ENCODE results near the gene CPT1B.
"Not testable (repeated sequence)": the region's sequence is repeated elsewhere in the genome, so short reads cannot be mapped to it uniquely, and the experiment has no call there.

The CPT1B gene

DNA sequence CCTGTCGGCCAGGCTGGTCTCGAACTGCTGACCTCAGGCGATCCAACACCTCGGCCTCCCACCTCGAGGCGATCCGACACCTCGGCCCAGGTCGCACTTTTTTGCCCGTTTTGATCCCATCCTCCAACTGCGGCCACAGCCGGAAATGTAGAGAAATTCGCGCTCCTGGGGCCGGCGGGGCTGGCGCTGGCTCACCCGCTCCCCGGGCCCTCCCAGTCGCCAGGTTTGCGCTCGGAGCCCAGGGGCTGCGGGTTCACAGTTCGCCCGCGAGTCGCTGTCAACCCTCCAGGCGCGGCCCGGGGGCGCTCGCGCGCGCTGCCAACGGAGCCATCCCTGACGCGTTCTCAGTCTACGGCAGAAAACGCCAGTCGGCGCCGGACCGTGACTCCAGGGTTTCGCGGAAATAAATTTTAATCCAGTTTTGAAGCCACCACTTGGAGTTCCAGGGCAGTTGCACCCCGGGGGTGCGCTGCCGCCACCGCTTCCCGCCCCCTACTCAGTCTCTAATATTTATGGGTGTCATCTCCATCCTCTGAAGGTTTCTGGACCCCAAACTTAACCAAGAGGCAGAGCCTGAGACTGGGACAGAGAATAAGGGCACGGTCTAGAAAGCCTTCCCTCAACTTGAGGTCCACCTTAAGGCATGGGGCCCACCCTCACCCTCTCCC lies 34.0 kb downstream of the CPT1B start:
- DNase-seq = peak; percentile 82

DNA sequence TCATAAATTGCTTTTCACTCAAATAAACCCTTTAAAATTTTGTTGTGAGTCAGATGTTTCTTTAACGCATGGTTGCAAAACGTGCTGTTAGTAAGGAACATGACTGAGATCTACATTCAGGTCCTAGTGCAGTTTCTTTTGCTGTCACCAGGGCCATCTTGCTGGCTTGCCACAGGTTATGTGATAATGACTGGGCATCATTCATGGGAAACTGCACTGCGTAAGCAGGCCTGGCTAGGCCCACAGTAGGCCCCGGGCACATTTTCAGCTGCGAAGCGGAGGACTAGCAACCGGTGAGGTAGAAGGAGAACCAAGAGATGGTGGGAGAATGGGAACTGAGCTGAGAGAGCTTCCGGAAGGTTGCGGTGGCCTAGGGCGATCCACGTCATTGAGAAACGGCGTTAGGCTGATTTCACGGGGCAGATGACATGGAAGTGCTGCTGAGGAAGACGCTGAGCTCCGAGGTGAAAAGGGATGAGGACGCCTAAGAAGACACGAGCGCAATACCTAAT lies 35.8 kb downstream of the CPT1B start:
- no peak for DNase-seq

DNA sequence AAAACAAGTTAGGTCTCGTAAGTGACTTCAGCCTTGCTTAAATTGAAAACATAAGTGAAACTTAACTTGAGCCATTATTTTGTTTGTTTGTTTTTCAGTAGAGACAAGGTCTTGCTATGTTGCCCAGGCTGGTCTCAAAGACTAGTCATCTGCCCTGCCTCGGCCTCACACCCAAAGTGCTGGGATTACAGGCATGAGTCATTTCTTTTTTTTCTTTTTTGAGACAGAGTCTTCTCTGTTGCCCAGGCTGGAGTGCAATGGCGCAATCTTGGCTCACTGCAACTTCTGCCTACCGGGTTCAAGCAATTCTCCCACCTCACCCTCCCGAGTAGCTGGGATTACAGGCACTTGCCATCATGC lies 36.6 kb downstream of the CPT1B start:
- not testable (repeated sequence) for DNase-seq

DNA sequence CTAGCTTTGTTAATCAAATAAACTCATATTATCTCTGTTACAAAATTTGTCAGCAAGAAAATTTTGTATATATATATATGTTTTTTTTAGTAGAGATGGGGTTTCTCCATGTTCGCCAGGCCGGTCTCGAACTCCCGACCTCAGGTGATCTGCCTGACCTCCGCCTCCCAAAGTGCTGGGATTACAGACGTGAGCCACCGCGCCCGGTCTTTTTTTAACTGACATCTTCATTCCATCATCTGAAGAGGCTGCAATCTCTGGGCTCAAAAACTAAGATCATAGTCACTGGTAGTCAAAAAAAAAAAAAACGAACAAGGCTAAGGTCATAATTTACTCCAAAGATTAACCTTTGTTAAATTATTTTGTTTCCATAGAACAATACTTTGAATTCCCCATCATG lies 37.8 kb downstream of the CPT1B start:
- no peak for DNase-seq

DNA sequence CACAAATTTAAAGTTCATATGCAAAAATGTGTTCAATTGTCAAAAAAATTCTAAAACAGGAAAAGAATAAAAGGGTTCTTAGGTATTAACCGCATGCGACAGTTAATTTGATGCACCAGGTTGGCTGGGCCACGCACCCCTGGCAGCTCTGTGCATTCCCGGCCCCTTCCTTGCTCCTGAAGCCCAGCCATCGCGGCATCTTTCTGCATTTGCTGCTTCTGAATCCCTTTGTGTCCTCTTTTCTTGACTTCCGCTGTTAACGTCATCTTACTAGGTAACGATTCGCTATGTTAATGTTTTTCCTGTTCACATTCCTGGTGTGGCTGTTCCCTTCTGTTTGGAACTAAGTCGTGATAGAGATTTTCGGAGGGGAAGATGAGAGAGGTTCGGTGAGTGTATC lies 40.5 kb downstream of the CPT1B start:
- DNase-seq = no peak

DNA sequence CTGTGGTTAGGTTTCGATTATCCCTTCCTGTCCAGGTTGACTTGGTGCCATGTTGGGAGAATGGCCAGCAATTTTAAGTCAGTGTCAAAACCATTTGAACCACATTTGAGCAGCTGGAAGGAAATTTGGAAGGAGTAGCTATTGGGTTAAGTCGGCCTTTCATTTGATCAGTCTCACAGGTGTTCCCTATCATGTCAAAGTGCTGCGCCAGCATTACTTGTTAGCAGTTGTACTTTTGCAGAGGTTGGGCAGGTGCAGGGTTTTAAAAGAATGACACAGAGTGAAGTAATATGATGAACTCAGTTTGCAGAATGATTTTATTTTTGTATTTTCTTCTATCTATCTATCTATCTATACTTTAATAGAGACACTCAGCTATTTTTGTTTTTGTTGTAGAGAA lies 42.0 kb downstream of the CPT1B start:
- DNase-seq = no peak

DNA sequence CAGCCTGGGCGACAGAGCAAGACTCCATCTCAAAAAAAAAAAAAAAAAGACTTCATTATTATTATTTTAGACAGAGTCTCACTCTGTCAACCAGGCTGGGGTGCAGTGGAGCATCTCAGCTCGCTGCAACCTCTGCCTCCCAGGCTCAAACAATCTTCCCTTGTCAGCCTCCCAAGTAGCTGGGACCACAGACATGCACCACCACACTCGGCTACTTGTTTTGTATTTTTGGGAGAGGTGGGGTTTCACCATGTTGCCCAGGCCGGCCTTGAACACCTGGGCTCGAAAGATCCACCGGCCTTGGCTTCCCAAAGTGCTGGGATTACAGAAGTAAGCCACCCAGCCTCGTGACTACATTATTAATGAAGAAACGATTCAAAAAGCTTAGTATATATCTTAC lies 43.1 kb downstream of the CPT1B start:
- DNase-seq = no peak

DNA sequence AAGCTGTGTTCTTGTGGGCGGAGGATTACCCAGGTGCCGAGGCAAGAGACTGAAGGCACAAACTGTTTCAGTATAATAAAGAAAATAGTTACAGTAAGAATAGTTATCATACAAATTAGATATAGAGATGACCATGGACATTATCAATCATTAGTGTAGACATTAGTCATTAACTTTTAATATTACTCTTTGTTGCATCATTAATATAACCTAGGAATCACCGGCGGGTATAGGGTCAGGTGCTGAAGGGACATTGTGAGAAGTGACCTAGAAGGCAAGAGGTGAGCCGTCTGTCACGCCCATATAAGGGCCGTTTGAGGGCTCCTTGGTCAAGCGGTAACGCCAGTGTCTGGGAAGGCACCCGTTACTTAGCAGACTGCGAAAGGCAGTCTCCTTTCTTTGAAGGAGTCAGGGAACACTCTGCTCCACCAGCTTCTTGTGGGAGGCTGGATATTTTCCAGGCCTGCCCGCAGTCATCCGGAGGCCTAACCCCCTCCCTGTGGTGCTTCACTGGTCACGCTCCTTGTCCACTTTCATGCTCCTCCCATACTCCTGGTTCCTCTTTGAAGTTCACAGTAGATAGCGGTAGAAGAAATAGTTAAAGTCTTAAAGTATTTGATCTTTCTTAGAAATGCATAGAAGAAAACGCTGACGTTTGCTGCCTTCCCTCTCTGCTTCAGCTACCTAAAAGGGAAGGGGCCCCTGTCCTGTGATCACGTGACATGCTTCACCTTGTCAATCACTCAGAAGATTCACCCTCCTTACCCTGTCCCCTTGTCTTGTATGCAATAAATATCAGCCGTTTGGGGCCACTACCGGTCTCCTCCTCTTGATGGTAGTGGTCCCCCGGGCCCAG lies 44.1 kb downstream of the CPT1B start:
- not testable (repeated sequence) for DNase-seq

DNA sequence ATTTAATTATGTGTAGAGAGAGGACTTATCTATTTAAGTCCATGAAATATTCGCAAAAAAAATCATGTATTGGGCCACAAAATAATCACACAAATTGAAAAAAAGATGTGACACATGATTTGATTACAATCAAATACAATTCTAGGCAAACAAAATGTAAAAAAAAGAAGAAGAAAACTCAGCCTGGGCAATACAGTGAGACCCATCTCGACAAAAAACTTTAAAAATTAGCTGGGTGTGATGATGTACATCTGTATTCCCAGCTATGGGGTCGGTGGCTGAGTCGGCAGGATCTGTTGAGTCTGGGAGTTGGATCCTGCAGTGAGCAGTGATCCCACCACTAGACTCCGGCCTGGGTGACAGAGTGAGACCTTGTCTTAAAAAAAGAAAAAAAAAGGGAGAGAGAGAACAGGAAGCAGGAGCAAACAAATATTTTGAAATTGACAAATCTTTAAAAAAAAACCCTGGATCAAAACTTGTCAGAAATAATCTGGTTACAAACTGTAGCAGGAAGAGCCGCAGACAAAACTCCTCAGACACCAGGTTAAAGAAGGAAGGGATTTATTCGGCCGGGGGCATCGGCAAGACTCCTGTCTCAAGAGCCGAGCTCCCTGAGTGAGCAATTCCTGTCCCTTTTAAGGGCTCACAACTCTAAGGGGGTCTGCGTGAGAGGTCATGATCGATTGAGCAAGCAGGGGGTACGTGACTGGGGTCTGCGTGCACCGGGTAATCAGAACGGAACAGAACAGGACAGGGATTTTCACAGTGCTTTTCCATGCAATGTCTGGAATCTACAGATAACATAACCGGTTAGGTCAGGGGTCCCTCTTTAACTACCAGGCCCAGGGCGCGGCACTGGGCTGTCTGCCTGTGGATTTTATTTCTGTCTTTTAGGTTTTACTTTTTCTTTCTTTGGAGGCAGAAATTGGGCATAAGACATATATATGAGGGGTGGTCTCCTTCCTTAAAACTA lies 45.1 kb downstream of the CPT1B start:
- DNase-seq = no peak

DNA sequence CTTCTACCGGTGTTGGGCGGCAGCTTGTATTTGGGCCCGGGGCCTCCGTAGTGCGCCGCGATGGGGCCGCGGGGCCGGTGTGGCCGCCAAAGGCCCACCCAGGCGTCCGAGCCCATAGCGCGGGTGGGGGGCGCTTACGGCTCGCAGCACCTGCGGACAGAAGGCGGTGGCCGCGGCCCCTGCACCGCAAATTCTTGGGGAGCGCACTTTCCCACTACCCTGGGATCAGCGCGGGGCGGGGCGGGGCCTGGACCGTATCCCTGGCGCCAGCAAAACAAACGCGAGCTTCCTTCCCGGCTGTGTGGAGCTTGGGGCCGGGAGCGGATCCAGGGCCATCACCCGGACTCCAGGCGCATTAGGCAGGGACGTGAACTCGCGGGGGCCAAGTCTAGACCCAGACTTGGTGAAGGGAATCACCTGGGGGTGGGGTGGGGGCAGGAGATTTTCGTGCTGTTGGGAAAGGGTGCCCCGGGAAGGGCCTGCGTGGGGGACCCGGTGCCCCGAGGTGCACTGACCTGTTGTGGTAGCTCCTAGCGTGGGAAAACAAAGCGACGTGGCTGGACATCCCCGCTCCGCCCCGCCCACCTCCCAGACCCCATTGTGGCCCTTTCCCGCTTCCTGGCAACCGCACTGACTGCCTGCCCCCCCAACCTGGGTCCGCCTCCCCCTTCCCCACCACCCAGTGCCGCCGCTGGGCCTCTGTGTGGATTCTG lies 46.1 kb downstream of the CPT1B start:
- DNase-seq = no peak

DNA sequence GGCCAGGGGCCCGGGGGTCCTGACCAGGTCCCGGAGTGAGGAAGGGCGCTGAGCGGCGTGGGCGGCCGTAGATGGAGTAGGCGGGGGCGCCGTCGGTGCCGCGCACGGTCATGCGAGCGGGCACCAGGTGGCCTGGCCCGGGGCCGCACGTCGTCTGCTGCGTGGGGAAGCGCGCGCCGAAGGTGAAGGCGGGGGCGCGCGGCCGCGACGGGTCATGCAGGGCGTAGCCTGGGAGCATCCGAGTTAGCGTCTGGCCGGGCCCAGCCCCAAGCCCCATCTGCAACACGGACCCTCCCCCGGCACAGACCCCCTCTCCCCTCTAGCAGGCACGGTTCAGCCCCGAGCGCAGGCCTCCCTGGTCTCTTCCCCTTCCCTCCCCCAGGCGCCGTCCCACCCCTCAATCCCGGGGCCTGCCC lies 46.7 kb downstream of the CPT1B start:
- peak; percentile 61 for DNase-seq

DNA sequence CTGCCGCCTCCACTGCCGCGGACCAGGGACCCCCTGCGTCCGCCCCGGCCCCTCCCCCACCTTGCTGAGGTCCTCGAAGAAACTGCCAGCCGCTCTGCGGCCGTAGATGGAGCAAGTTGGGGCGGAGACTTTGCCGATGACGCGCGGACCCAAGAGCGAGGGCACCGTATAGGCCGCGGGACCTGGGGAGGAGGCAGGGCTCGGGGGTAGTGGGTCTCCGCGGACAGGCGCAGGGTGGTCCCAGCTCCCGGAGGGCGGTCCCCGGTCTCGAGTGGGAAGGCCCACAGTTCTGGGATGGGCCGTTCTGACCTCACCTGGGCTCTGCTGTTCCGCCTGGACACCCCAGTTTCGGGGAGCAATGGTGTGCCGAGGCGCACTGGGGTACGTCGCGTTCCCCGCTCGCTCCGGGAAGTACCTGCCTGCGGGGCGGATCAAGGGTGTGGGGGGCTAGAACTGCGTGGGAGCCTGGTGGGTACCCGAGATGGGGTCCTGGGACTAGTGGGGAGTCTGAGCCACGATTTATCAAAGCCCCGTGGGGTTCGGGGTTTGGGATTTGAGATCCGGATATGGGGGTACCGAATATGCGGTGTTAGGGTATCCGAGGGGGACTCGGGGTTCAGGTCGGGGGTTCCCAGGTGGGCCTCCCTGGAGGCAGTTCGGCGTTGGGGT lies 47.2 kb downstream of the CPT1B start:
- DNase-seq = peak; percentile 74

DNA sequence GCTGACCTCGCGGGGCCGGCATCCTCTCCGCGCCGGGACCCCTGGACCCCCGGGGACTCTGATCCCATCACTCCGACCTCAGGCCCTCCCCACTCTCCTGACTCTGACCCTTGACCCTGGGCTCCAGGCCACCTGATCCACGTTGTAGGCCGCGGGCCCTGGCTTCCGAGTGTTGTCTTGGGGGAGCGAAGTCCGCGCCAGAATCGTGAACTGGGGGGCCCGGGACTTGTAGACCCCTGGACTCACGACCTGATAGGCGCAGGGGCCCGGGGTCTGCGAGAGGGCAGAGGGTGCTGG lies 47.7 kb downstream of the CPT1B start:
- no peak for DNase-seq

DNA sequence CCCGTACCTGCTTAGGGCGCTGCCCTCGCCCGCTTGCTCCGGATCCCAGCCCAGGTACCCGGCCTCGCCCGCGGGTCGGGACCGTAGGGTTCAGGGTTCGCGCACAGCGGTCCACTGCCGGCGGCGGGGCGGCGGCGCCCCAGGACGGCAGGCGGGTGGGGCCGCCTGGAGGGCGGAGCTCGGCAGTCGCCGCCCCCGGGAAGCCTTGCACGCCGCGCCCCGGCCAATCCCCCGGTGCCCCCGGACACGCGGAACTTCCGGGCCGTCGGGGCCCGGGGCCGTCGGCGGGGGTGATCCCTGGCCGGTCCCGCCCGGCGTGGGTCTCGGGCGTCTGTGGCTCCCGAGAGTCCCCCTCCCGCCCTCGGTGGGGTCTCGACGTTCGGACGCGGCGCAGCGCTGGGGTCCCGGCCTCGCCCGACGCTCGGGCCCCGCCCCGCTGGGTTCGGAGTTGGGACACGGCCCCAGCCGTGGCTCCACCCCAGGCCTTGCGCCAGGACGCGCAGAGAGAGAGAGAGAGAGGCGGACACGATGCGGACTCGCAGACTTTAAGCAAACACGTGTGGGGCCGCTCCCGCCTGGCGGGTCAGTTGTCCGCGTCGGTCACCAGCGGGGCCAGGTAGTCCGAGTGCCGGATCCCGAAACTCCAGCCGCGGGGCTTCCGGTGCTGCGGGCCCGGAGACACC lies 48.2 kb downstream of the CPT1B start, which contains the start of gene TYMP:
Gene TYMP, minus strand, starts transcription at position 116 of the 683 bp plus-strand sequence. CDS start 303 bp downstream, outside the sequence.
- DNase-seq = peak; percentile 57

DNA sequence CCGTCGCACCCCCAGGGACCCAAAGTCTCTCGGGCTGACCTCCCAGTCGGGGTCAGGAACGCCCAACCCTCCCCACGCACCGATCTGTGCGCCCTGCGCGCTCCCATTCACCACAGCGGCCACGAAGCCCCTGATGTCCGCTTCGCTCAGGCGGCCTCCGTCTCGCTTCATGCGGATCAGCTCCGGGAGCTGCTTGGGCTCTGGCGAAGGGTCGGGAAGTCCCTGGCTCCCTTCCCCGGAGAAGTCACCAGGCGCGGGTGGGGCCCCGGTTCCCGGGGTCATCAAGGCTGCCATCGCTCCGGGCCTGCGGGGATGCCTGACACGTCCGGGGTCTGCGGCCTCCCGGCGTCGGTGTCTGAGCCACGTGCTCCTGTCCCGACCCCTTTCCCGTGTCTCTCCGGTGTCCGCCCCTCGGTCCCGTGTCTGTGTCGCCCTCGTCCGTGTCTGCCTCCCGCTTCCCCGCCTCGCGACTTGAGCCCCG lies 48.8 kb downstream of the CPT1B start:
- DNase-seq = no peak

DNA sequence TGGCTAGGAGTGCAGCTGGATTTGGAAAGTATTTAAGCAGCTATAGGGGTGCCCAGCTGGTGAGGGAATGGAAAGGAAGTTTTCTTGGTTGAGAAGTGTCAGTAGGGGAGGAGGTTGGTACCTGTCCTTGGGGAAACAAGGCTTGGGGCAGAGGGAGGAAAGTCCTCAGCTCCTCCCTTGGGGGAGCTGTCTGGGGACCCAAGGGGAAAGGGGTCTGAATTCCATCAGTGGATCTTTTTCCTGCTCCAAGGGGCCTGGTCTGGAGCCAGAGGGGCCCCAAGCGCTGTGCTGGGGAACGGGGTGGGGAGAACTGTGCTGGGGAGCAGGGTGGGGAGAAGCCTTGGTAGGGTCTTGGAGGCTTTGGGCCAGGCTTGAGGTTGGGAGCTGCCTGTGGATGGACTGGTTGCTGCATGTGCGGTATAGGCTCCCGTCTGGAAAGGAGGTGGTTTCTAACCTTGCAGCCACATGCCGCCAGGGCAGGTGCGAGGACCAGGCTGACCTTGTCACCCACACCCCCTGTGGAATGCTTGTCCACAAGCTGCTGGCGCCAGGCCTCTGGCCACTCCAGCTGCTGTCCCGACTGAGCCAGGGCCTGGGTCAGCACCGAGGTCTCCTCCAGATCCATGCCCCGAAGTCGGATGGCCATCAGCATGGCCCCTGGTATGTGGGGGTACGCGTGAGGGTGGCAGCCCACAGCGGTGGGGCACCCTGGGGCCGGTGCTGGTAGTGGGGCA lies 49.4 kb downstream of the CPT1B start:
- no peak for DNase-seq

DNA sequence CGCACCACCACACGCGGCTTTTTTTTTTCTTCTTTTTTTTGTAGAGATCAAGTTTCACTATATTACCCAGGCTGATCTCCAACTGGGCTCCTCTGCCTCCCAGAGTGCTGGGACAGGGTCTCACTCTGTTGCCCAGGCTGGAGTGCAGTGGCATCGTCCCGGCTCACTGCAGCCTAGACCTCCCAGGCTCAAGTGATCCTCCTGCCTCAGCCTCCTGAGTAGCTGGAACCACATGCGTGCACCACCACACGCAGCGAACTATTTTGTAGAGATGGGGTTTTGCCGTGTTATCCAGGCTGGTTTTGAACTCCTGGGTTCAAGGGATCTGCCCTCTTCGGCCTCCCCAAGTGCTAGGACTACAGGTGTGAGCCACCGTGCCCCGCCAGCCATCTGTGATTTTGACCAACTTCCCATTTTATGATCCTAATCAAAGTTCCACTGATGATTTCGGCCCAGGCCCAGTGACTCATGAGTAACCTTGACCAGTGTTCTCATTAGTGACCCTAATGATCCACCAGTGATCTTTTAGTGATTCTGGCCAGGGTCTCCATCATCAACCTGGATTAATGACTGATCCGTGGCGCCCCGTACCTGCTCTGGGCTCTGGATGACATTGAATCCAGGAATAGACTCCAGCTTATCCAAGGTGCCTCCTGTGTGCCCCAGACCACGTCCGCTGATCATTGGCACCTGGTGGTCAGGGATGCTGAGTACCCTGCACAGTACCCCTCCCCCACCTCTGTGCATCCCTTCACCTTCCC lies 50.1 kb downstream of the CPT1B start:
- DNase-seq = no peak

DNA sequence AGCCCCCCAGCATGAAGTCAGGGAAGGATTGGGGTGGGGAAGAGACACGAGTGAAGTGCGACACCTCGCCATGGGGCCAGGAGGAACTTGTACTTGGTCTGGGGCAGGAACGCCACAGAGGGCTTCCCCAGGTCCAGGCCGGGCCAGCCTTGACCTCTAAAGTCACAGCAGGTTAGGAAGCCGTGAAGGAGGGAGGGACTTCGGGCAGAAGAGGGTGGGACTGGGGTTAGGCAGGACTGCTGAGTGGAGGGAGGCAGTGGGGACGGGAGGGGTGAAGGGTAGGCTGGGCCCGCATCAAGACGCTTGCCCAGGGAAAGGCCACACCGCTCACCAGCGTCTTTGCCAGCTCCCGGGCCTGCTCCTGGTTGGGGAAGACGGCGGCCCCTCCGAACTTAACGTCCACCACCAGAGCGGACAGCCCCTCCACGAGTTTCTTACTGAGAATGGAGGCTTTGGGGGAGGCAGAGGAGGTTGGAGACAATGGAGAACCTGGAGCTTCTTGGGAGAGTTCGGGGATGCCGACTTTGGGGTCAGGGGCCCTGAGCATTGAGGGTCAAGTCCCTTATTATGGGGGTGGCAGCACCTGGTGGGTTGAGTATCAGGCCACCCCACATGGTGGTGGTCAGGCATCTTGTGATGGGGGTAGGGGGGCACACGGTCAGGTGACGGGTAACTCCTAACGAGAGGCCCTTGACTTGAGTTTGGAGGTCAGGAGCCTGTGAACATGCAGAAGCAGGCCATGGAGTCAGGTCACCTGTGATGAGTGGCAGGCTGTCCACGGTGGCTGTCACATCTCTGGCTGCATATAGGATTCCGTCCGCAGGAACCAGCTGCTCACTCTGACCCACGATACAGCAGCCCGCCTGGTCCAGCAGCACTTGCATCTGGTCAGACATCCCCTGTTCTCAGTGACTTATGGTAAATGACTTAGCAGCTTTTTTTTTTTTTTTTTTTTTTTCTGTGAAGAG lies 51.1 kb downstream of the CPT1B start:
- DNase-seq = no peak

All from activated CD4-positive, alpha-beta T cell treated with anti-CD3 and anti-CD28 coated beads, Interleukin-2, amount 50 U/mL, for 1 hour (primary cell).